Caco-2 (cell line): Measurements from ENCODE around the gene RANBP17. TPM values are rescaled to one million over a fixed set of nuclear protein-coding genes. Genes with fewer than 3 reads are reported as not detected.

Experiments
- BruUV-seq: library from RNA; stranded (reverse); fragments of 400-500 nt; replicated peaks from 2 replicates; lab custom pipeline; 2021; lab: Mats Ljungman, UMichigan
- CTCF ChIA-PET: fragments of 300-600 bp; sonication (Branson Sonifier 250); formaldehyde crosslinking; loops from one replicate; lab custom pipeline; 2022; ENCODE audit warnings: antibody characterized with exemption; lab: Charles Lee
- POLR2A ChIA-PET: fragments of 300-600 bp; sonication (Branson Sonifier 250); formaldehyde crosslinking; loops from one replicate; lab custom pipeline; 2022; ENCODE audit warnings: antibody characterized with exemption; lab: Charles Lee
- DNase-seq, 2 experiments: peaks; one replicate each; pipeline versions ENCODE4 v3.0.0 to v3.0.0-alpha.2; 2020 to 2022
- H3K27me3 ChIP-seq: replicated peaks from 2 replicates; pipeline ENCODE4 v1.6.0; 2011; ENCODE audit warnings: low read length; ENCODE audit not compliant: control insufficient read depth, insufficient read depth
- H3K36me3 ChIP-seq: 2 replicates; pipeline ENCODE4 v1.5.1; 2011; ENCODE audit warnings: low read length; ENCODE audit not compliant: control insufficient read depth, insufficient read depth
- H3K4me1 ChIP-seq: fragments of 250-450 bp; sonication (Bioruptor Pico); 2 replicates; pipeline ENCODE4 v1.5.1; 2020; ENCODE audit warnings: mild to moderate bottlenecking
- H3K4me3 ChIP-seq: 2 replicates; pipeline ENCODE4 v1.5.1; 2011; ENCODE audit warnings: low read depth, mild to moderate bottlenecking, control low read depth, low read length
- H3K9me3 ChIP-seq: fragments of 250-450 bp; sonication (Bioruptor Pico); 2 replicates; pipeline ENCODE4 v1.5.1; 2020; ENCODE audit warnings: mild to moderate bottlenecking, moderate library complexity
- H3K27ac Mint-ChIP-seq: one replicate; pipeline ENCODE4 v1.8.0; 2022; ENCODE audit warnings: mixed read lengths; ENCODE audit not compliant: unreplicated experiment
- H3K27me3 Mint-ChIP-seq: one replicate; pipeline ENCODE4 v1.8.0; 2022; ENCODE audit warnings: mixed read lengths; ENCODE audit not compliant: insufficient read depth, unreplicated experiment
- H3K36me3 Mint-ChIP-seq: one replicate; pipeline ENCODE4 v1.8.0; 2022; ENCODE audit warnings: mild to moderate bottlenecking, mixed read lengths; ENCODE audit not compliant: insufficient read depth, unreplicated experiment
- H3K4me1 Mint-ChIP-seq: one replicate; pipeline ENCODE4 v1.8.0; 2022; ENCODE audit warnings: low read depth, mixed read lengths; ENCODE audit not compliant: unreplicated experiment
- H3K4me3 Mint-ChIP-seq: one replicate; pipeline ENCODE4 v1.8.0; 2022; ENCODE audit warnings: mild to moderate bottlenecking, moderate library complexity, mixed read lengths; ENCODE audit not compliant: unreplicated experiment
- H3K9me3 Mint-ChIP-seq: one replicate; pipeline ENCODE4 v1.8.0; 2022; ENCODE audit warnings: mixed read lengths; ENCODE audit not compliant: unreplicated experiment
- CTCF ChIP-seq, 2 experiments: fragments of 200-600 bp in 1 of 2; IDR thresholded peaks; 1 replicate in 1 of 2; 2 replicates in 1 of 2; pipeline versions ENCODE4 v1.5.1 to v1.8.0; 2011 to 2022; ENCODE audit warnings: antibody characterized with exemption in 1 of 2, control low read depth in 1 of 2, inconsistent platforms in 1 of 2, low read depth in 1 of 2, low read length in 1 of 2, mild to moderate bottlenecking in 1 of 2, moderate library complexity in 1 of 2; ENCODE audit not compliant: insufficient read depth in 1 of 2, severe bottlenecking in 1 of 2, unreplicated experiment in 1 of 2
- intact Hi-C: fragments of 100-400 bp; cut with micrococcal nuclease; formaldehyde crosslinking; loops from one replicate; pipeline ENCODE4 v1.10.0; 2022; ENCODE audit not compliant: unreplicated experiment
- total RNA-seq: library from RNA; stranded (reverse); gene quantifications from 2 replicates; pipeline ENCODE4 v1.2.3, GENCODE V29; 2022

The RANBP17 gene
- total RNA-seq, 1 experiment from 2014 or later = 28.2 TPM

- no peak for TF ChIP-seq CTCF (IDR thresholded peaks at IDR 0.05; ENCODE audit: insufficient read depth in 1 of 2, low read depth in 1 of 2, low read length in 1 of 2, severe bottlenecking in 1 of 2, unreplicated experiment in 1 of 2)
- H3K36me3 Mint-ChIP-seq = no peaks in the 10 kb centered on the region
- POLR2A ChIA-PET = no interaction called here
- no peaks in the 10 kb centered on the region for H3K4me1 ChIP-seq
- no peaks in the 10 kb centered on the region for H3K9me3 Mint-ChIP-seq
- no peaks in the 10 kb centered on the region for H3K36me3 ChIP-seq
- H3K4me3 Mint-ChIP-seq = no peak overlapping the region
- H3K4me1 Mint-ChIP-seq = no peaks in the 10 kb centered on the region
- CTCF ChIA-PET = no interaction called here
- H3K27me3 Mint-ChIP-seq = no peaks in the 10 kb centered on the region
- DNase-seq = no peak
- no TSS peak for BruUV-seq
- no peak overlapping the region for H3K27ac Mint-ChIP-seq
- H3K4me3 ChIP-seq = no peak overlapping the region
- intact Hi-C loops = no loop called here
- H3K9me3 ChIP-seq = no peaks in the 10 kb centered on the region
- H3K27me3 ChIP-seq = no peaks in the 10 kb centered on the region
These were observed 360.1 kb downstream of the RANBP17 start for GRCh38 chr5:171221916-171222315.

- Histone ChIP-seq H3K4me3 (no peak overlapping the region), H3K4me1 (no peaks in the 10 kb centered on the region), H3K36me3 (no peaks in the 10 kb centered on the region), H3K9me3 (no peaks in the 10 kb centered on the region), H3K27me3 (no peaks in the 10 kb centered on the region)
- Mint-ChIP-seq H3K27me3 (no peaks in the 10 kb centered on the region), H3K9me3 (no peaks in the 10 kb centered on the region), H3K4me3 (no peak overlapping the region), H3K36me3 (no peaks in the 10 kb centered on the region), H3K27ac (no peak overlapping the region), H3K4me1 (no peaks in the 10 kb centered on the region)
- intact Hi-C loops = no loop called here
- no TSS peak for BruUV-seq
- ChIA-PET POLR2A (no interaction called here), CTCF (no interaction called here)
- TF ChIP-seq CTCF (IDR thresholded peaks at IDR 0.05; ENCODE audit: insufficient read depth in 1 of 2, low read depth in 1 of 2, low read length in 1 of 2, severe bottlenecking in 1 of 2, unreplicated experiment in 1 of 2) = no peak
- no peak for DNase-seq
These were observed 362.1 kb downstream of the RANBP17 start for GRCh38 chr5:171223927-171224326.

GRCh38 chr5:171226096-171226754 lies 364.4 kb downstream of the RANBP17 start:
- no peak for DNase-seq
- H3K36me3 Mint-ChIP-seq = no peaks in the 10 kb centered on the region
- intact Hi-C loops = no loop called here
- peak; percentile 26 to 31 for TF ChIP-seq CTCF (IDR thresholded peaks at IDR 0.05; ENCODE audit: insufficient read depth in 1 of 2, low read depth in 1 of 2, low read length in 1 of 2, severe bottlenecking in 1 of 2, unreplicated experiment in 1 of 2)
- H3K4me3 Mint-ChIP-seq = no peak overlapping the region
- ChIA-PET CTCF (interaction anchor here (1.2 kb wide), 1 partner anchor 19 kb away, joined by 4 read pairs; no protein-coding TSS in a partner anchor), POLR2A (no interaction called here)
- Histone ChIP-seq H3K36me3 (no peaks in the 10 kb centered on the region), H3K27me3 (no peaks in the 10 kb centered on the region), H3K4me3 (no peak overlapping the region), H3K9me3 (no peaks in the 10 kb centered on the region), H3K4me1 (no peaks in the 10 kb centered on the region)
- H3K4me1 Mint-ChIP-seq = no peaks in the 10 kb centered on the region
- no TSS peak for BruUV-seq
- H3K27ac Mint-ChIP-seq = no peak overlapping the region
- H3K27me3 Mint-ChIP-seq = no peaks in the 10 kb centered on the region
- H3K9me3 Mint-ChIP-seq = no peaks in the 10 kb centered on the region
